DMS153 (cell line): ENCODE results near the gene ADCY5.

ENCODE experiments used
- DNase-seq: peaks from one replicate; lab custom pipeline; 2025; lab: John Stamatoyannopoulos, UW

The ADCY5 gene

DNA sequence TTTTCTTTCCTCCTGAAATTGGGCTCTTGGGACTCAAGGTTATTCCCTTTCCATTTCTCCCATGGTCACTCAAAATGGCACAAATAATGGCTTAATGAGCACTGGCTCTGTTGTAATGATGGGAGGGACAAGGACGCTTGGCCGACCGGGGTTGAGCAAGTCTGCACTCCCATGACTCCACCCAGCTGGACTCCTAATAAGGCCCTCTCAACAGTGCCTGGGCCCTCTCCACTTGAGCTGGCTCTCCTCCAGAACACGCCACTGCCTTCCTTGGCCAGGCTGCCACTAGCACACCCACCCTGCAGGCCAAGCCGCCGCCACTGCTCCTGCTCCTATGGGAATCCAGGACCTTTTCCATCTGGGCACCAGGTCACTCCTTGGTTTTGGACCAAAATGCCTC, 42.3 kb downstream of the ADCY5 start:
- DNase-seq, result no peak

DNA sequence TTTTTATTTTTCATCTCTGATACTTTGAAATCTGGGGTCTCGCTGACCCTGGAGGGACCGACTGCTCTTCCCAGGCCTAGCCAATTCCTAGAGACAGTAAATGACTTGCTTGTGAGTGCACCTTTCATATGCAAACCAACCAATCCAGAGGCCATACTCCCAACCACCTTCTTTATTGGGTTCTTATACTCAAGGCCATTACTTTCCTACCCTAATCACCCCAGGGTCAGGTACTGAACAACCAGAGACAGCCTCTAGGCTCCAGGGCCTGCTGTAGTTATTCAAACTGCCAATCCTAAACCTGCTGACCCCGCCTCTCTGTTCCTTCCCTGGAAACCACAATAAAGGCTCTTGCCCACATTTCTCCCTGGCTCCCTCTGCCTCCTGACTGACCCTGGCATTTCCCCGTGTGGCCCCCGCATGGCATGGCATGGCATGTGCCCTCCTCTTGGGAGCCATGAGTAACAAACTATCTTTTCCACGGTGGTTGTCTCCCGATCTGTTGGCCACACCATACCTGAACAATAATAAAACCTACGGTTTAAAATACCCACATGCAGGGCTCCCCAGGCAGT, 42.9 kb downstream of the ADCY5 start:
- DNase-seq, result no peak

DNA sequence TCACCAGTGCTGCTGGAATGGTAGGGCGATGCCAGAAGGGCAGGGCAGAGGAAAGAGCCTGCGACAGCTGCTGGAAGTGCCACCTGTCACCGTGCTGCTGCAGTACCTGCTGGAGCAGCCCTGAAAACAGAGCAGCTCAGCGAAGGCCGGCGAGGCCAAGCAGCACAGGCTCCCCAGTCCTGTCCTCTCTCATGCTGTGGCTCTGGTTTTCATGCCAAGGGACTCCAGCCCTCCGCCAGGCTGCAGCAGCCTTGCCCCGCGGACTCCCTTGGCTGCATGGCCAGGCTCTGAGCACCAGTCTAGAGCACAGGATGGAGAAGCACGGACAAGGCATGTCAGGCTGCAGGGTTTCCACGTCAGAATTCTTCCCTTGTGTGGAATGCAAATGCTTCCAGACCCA, 43.9 kb downstream of the ADCY5 start:
- DNase-seq, result no peak

DNA sequence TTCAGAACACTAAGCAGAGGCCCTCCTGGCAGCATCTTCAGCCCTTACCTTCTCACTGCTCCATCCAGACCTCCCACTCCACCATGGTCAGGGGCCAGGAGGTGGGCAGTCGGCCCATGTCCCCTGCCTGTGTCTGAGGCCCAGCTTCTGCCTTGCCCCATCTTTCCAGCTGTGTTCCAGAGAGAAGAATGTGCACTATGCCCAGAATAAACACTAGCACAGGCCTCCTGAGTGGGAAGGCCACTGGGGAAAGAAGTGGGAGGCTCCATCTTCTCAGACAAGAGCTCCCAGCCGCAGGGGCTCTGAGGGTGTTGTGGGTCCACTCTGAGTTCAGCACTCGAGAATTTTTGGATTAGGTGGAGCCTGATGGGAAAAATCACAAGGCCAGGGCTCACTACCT, 44.5 kb downstream of the ADCY5 start:
- DNase-seq, result no peak

DNA sequence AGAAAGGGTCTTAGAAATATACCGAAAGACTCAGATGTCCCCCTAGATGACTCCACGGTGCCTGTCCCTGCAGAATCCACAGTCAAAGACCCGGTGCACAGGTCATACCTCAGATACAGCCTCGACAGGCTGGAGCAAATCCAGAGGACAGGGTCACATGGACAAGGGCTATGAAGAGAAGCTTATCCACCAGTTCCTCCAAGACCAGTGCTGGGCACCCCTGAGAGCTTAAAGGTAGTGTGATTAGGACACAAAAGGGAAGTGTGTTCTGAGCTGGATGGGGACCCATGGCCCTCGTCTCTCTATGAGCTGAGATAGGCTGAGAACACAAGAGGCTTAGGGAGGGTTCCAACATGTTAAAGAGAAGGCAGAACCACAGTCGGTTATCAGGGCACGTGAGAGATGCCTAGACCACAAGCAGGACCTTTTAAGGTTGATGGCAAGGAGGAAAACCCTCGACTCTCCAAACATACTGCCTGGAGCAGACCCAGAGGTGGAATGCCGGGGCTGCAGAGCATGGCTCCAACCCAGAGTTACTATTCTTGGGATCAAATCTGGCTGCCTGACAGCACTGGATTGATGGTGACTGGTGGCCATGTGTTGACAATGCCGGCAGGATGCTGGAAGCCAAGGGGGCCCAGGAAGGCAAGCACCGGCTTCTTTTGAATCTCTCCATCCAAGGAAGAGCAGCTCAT, 46.9 kb downstream of the ADCY5 start:
- DNase-seq, result no peak

DNA sequence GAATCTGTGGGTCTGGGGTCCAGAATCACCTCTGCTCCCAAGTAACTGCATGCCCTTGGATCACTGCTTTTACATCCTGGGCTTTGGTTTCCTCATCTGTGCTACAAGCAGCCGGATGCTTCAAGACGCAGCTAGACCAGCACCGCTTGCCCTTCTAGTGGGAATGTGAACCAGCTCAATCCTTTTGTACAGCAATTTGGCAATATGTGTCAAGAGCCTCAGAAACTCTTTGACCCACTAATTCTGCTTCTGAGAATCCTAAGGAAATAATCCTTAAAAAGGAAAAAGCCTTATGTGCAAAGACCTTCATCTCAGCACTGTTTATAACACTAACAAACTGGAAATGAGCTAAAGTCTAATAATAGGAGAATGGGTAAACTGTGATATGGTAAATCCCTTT, 48.7 kb downstream of the ADCY5 start:
- no peak for DNase-seq

DNA sequence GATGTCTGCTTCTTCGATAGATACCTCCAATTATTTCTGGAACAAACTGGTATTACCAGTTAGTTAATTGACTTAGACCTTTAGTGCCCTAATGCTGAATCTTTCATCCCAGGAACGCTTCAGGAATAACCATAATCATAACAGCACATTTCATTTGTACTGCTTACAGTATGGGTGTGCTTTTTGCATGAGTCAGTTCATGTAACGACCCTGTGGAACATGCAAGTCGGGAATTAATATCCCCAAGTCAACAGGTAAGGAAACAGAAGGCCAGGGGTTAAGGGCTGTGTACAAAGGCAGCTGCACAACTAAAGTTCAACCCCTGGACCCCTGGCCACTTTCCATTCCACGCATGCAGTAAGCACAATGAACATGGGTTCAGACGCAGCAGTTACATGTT, 49.2 kb downstream of the ADCY5 start:
- no peak for DNase-seq

DNA sequence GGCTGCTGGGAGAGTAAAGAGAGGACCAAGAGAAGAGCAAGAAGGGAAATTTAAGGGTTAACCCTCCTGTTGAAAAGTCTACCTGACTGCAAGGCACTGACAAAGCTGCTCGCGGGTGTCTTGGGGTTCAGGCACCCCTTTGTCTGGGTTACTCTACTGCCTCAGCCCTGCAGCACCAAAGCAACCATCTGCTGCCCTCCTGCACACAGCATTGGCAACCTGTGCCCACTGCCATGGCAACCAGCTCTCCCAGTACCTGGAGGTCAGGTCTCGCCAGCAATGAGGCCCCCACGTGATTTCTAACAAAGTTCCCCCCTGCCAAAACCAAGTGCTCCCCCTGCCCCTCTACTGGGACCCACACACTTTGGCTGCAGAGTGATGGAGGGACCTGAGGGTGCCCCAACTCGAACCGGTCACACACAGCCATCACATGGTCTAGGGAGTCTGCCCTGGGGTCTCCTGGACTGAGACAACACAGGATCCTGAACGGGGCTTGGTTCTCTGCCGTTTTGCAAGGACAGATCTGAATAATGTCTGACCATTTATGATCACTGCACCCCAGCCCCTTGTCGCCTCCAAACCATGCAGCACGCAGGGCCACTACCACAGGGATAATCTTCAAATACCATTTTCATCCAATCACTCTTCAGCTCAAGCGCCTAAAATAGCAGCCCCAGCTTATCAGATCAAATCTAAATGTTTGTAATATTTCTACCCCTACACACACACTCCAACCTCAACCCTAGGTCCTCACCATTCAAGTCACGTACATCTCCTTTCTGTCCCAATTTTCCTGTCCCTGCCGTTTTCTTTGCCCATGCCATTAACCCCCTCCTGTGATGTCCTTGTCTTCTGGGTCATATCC, 50.7 kb downstream of the ADCY5 start:
- no peak for DNase-seq

DNA sequence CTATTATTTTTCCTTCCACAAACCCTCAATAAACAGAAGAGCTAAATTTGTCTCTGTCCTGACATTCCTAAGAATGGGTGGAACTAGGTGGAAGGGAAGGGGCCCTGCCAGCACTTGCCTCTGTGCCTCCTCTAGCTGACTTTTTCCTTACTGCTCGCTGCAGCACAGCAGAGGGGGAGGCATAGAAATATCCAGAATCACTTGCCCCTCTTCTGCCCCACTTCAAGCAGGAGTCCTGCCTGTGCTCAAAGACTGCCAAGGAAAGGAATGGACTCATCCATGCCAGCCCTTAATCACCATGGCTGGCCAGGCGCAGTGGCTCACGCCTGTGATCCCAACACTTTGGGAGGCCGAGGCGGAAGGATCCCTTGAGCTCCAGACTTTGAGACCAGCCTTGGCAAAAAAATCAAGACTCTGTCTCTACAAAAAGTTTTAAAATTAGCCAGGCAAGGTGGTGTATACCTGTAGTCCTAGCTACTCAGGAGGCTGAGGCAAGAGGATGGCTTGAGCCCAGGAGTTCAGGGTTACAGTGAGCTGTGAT, 51.8 kb downstream of the ADCY5 start:
- no peak for DNase-seq

DNA sequence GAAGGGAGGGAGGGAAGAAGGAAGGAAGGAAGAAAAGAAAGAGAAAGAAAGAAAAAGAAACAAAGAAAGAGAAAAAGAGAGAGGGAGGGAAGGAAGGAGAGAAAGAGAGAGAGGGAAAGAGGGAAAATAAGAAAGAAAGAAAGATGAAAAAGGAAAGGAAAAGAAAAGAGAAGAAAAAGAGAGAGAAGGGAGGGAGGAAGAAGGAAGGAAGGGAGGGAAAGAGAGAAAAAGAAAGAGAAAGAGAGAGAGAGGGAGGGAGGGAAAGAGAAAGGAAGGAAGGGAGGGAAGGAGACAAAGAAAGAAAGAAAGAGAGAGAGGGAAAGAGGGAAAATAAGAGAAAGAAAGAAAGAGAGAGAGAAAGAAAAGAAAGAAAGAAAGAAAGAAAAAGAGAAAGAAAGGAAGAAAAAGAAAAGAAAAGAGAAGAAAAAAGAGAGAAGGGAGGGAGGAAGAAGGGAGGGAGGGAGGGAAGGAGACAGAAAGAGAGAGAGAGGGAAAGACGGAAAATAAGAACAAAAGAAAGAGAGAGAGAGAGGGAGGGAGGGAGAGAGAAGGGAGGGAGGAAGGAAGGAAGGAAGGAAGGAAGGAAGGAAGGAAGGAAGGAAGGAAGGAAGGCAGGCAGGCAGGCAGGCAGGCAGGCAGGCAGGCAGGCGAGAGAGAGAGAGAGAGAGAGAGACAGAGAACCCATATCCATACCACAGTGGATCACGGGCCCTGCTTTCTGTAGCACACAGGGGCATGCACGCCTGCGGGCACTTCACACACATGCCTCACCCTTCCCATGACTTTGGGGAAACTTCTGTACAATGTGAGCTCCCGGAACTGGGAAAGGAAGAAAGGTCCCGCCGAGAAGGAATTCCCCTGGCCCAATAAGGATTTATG, 52.5 kb downstream of the ADCY5 start:
- DNase-seq, result no peak

DNA sequence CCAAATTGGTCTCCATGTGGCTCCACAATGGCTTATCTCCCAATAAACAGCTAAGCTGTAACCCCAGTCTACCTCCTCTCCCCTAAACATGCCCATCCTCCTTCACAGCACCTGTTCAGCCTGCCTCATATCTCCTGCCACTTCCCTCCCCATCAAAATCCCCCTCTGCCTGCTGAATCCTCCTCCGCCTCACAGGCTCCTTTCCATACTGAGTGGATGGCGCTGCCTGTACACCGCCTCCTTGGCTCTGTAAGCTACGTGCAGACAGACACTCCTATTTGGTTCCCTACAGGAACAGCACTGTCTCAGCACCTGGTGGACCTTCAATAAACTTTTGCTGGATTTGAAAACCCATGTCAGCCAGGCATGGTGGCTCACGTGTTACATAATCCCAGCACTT, 53.7 kb downstream of the ADCY5 start:
- DNase-seq, result no peak

DNA sequence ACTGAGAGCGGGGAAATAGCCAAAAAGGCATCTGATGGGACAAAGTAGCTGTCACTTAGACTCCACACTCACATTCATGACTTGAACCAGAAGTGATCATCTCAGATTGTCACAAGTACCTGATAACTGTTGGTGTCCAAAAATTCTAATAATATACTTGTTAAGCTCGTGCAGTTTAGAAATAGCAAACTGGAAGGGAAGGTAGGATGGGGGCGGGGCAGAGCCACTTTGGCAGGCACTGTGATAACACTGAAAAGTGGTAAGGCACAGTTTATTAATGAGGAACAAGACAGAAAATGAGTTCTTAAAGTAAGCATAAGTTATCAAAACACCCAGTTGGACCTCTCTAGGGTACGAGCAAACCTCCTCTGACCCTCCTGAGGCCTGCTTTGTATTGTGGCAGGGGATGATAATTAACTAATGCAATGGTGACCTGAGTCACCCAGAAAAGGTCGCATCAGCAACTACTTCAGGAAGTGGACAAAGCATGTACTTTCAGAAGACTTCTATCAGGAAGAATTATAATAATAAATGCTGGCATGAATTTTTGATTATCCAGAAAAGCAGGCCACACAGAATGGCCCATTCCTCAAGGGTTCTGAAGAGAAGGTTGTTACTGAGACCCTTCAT, 54.4 kb downstream of the ADCY5 start:
- DNase-seq, result no peak

DNA sequence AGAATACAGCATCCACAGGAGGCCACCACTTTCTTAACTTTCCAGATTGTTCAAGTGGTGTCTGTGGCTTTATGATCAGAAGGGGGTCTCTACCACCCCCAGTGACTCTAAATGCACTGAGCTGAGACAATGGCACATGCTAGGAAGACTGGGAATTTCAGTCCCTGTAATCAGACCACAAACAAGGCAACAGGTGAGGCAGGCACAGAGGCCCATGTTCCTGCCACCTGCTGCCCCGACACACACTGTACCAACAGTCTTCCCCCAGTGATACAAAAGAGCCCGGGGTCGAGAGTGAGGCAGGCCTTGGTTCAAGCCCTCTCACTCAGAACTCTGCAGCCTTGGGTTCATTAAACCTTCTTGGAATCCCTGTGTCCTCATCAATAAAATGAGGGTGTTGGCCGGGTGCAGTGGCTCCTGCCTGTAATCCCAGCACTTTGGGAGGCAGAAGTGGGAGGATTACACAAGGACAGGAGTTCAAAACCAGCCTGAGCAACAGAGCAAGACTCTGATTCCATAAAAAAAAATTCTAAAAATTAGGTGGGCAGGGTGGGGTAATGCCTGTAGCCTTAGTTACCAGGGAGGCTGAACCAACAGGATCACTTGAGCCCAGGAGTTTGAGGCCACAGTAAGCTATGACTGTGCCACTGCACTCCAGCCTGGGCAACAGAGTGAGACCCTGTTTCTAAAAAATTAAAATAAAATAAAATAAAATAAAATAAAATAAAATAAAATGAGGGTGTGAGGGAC, 55.8 kb downstream of the ADCY5 start:
- DNase-seq, result no peak

DNA sequence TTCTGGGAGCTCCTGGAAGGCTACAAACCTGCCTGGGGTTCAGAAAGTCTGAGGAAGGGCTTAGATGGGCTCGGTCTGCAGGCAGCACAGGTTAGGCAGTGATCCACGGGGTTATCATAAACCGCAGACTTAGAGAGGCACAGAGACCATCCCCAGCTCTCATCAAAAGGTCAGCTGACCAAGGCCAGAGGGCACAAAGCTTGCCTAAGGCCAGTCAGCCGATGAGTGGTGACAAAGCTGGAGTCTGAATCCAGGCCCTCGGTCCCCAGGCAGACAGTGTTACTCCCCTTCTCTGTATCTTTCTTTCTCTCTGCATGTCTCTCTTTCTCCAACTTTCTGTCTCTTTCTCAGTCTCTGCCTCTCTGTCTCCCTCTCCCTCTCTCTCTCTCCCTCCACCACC, 56.5 kb downstream of the ADCY5 start:
- DNase-seq, result no peak

DNA sequence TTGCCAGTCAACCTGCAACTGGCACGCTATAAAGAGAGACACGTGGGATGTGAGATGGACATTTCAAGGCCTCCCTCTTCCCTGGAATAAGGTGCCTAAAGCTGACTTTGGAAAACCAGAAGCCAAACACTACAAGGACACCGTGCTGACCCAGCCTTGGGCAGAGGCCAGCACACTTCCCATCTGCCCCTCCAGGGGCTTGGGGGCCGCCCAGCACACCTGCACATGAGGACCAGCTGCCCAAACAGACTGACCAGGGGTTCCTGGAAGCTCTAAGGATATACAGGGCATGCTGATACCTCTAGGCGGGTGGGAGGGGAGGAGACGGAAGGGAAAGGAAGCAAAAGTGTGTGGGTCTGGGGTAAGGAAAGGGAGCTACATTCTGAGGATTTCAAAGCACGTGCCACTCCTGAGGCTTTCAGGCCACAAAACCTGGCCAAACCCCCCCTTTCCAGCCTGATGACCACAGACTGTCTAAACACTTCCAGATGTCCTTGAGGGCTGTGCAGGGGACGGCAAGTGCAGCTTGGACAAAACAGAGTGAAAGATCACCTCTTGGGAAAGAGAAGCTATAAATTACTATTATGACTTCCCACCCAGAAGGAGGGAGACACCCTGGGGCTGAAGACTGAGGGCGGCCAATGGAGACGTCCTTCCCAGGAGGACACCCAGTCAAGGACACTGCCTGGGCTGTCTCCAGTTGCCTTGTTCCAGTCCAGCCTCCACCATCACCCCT, 57.9 kb downstream of the ADCY5 start:
- no peak for DNase-seq

DNA sequence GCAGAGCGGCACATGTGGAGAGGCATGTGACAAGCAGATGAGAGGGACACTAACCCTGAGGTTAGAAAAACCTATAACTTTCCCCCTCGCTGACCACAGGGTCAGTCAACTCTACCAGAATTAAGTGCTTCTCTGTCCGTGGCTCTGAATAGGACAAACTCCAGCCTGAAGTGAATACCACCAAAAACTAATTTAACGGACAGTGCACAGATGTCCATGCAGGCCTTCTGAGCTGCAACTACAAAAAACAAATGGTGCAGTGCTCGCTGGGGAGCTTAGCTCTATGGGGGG, 59.3 kb downstream of the ADCY5 start:
- no peak for DNase-seq

DNA sequence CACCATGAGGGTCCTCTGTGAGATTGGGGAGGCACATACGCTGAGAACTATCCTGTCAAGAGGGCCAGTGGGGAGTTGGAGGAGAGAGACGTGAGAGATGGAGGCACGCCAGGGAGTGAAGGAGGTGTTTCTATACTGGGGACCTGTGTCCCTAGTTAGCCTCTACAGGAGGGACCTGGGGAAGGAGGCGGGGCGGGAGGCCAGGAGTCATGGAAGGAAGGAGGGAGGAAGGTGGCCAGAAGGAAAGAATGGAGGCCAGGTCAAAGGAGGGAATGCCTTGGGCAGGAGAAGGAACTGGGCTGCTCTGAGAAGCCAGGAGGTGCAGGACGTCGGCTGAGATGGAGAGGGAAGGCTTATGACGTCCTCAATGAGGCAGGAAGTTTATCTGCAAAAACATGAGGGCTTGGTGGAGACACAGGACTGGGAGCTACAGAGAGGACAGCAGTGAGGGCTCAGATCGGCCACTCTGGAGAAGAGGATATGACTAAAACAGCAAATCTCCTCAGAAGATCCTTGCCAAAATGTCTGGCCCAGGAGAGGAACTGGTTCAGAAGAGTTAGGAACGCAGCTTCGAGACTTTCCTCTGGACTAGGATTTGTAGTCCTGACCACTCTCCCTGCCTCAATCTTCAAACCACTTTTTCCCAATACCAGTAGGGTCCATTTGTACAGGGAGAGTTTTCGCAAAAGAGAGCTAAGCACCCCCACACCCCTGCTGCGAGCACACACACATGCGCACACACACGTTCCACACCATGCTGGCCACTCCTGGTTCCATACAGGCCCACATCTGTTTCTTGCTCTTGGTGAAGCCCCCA, 59.9 kb downstream of the ADCY5 start:
- DNase-seq, result no peak

DNA sequence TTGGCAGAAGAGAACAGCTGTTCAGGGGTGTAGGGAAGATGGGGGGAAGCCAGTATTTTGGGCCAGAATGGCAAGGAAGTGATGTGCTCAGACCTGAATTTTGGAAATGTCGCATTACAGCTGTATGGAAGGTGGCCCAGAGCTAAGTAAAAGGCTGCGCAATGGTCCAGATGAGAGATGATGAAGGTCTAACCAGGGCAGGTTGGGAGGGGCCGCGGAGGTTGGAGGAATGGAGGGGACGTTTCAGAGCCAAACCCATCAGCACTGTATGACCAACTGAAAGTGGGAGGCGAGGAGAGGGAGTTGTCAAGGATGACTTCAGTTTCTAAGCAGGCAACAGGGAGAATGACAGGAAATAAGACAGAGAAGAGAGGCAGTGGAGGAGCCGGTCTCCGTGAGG, 60.8 kb downstream of the ADCY5 start:
- DNase-seq, result no peak

DNA sequence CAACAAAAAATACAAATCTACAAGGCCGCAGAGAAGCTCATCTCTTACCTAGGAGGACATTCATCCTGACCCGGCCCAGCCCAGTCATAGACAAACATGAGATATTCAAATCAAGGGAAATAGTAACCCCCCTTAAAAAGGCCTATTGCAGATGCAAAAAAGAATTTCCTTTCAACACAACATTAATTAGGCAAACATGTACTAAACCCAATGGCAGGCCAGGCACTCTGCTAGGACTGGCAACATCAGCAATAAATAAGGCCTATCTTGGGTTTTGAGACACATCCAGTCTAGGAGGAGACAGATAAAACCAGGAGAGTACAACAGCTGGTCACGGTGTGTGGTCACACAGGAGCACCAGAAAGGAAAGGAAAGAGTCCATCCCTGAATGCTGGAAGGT, 61.4 kb downstream of the ADCY5 start:
- no peak for DNase-seq
